Activated CD4-positive, alpha-beta T cell treated with anti-CD3 and anti-CD28 coated beads, Interleukin-2, amount 50 U/mL, for 4 hours (primary cell): ENCODE results near the gene RAB3D.
"Not testable (repeated sequence)": the region's sequence is repeated elsewhere in the genome, so short reads cannot be mapped to it uniquely, and the experiment has no call there.

Experiments
- DNase-seq, 2 experiments: peaks; one replicate each; pipeline ENCODE4 v3.0.0-alpha.2; 2020

Gene RAB3D, protein sequence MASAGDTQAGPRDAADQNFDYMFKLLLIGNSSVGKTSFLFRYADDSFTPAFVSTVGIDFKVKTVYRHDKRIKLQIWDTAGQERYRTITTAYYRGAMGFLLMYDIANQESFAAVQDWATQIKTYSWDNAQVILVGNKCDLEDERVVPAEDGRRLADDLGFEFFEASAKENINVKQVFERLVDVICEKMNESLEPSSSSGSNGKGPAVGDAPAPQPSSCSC

DNA sequence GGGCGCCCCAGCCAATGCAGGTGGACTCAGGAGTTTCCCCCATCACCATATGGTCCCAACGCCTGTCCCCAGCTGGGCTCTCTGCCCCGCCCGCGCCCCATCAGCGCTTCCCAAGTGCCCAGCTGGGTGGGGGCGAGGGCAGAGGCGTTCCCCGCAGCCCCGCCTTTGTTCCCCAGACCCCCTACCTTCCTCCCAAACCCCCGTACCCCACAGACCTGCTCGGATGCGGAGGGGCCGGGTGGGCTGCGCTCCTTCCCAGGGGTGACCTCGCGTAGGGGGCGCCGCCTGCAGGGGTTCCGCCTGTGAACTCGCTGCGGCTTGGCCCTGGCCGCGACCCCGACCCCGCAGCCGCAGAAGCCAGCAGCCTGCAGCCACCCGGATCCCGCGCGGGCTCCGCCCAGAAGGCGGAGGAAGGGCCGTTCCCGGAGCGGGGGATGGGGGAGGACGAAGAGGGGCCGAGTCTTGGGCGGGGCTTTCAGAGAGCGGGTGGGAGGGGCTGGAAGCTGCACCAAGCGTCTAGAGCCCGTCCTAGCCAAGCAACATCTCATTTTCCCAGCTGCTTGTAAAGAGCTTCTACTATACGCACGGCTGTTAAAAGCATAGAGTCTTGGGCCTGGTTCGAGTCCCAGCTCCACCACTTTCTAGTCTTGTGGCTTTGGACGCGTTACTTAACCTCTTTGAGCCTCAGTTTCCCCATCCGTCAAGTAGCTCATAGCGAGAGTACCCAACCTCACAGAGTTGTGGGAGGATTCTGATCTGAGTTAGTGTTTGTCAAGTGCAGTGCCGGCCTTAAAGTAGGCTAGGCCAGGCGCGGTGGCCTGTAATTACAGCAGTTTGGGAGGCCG, at the start of gene RAB3D:
Gene RAB3D (minus strand): TSS at position 404 of the 845 bp plus-strand sequence. CDS start 2,258 bp downstream, outside the sequence.
- DNase-seq, result peak; percentile 73 to 75

DNA sequence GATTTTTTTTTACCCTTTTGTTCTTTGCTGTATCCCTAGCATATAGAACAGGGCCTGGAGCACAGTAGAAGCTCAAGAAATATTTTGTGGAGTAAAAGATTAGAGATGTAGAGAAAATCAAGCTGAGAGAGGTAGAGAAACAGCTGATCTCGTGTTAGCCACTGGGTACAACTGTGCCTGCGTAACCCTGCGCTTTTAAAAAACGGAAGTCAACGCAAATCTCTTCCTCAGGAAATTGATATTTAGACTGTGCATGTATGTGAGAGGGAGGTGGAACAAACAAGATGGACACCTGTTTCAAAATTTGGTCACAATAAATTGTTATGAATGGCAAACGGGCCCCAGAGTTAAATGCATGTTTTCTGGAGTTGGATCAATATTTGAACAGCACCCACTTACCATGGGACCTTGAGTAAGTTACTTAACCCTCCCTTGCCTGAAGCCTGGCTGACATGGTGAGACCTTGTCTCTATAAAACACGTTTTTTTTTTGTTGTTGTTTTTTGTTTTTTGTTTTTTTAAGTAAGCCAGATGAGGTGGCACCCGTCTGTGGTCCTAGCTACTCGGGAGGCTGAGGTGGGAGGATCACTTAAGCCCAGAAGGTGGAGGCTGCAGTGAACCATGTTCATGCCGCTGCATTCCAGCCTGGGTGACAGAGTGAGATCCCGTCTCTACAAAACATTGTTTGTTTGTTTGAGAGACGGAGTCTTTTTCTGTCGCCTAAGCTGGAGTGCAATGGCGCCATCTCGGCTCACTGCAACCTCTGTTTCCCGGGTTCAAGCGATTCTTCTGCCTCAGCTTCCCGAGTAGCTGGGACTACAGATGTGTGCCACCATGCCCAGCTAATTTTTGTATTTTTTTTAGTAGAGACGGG, 47.9 kb upstream of the RAB3D start:
- no peak for DNase-seq

DNA sequence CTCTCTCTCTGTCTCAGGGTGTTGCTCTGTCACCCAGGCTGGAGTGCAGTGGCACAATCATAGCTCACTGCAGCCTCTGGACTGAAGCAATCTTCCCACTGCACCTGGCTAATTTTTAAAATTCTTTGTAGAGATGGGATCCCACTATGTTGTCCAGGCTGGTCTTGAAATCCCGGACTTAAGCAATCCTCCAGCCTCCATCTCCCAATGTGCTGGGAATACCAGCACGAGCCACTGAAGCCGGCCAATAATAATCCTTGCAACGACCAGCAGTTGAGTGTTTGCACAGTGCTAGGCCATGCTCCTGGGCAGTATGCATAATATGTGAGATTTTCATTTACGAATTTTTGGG, 45.3 kb upstream of the RAB3D start:
- no peak for DNase-seq

DNA sequence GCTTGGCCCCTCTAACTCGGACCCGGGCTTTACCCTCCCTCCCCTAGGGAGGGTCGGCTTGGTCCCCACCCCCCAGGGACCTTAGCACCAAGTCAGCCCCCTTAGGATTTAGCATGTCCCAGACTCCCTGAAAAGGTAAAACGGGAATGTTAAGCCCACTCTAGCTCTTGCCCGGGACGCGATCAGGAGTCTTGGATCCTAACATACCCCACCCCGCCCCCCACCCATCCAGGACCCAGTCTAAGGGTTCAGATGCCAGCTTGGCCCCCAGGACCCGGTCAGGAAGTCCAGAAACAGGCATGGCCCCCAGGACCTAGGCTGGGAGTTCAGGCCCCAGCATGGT, 44.2 kb upstream of the RAB3D start:
- DNase-seq, result no peak

DNA sequence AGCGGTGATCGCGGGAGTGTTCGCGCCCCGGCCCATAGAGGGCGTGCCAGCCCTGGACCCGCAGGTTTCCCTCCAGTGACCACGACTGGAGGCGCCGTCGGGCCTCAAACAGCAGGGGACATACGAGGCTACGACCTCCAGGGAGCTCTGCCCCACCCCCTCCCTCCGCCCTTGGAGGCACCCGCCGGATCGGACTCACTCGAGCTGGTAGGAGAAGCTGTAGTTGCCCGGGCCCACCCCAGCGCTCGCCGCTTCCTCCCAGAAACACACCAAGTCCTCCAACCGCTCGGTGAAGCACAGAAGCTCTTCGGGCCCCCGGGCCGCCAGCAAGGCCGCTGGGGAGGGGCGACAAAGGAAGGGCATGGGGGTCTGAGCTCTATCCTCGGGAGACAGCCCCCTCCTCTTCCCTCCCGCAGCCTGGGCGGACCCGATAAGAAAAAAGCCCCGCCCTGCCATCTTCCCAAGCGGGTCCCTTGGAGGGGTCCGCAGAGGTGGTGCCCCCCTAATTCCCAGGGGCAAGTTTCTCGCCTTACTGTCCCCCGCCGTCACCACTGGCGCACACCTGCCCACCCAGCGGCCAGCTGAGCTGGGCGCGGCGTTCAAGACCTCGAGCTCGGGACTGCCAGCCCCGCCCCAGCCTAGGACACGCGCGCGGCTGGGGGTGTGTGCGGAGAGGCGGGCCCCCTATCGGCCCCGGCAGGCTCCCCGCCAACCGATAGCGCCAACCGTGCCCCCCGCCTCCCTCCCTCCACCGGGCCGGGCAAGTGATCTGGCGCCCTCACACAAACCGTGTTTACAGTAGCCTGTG, 43.6 kb upstream of the RAB3D start:
- peak in 1 of 2 experiments; percentile 16 for DNase-seq

DNA sequence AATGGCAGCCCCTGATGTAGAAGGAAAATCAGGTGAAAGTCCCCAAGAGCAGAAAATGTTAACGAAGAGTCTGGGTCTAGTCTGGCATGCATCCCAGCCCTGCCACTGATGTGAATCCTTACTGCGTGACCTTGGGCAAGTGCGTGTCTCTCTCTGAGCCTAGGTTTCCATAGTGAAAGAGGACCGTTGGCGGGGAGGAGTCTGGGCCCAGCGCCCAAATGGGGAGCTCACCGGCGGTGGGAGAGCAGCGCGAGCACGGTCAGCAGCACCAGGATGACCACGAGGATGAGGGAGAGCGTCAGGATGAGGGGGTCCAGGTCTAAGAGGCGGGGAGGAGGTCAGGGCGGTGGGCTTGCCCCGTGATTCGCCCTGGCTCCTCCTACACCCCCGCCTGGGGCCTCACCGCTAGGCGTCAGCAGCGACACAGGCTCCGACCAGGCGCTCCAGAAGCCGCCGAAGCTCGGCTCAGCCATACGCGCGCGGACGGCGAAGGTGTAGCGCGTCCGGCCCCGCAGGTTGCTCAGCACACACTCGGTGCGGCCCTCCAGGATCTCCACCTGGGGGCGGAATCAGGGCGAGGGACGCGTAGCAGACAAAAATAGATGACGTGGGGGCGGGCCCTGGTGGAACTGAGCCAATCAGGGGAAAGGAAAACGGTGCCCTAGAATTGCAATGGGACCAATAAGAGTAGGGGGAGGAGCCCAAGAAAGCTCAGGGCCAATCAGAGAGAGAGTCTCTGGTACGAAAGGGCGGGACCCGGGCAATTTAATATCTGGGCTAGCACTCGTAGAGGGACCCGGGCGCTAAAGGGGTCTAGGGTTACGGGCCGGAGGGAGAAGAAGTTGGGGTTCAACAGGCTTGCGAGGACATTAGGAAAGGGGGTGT, 41.4 kb upstream of the RAB3D start:
- peak; percentile 96 for DNase-seq

DNA sequence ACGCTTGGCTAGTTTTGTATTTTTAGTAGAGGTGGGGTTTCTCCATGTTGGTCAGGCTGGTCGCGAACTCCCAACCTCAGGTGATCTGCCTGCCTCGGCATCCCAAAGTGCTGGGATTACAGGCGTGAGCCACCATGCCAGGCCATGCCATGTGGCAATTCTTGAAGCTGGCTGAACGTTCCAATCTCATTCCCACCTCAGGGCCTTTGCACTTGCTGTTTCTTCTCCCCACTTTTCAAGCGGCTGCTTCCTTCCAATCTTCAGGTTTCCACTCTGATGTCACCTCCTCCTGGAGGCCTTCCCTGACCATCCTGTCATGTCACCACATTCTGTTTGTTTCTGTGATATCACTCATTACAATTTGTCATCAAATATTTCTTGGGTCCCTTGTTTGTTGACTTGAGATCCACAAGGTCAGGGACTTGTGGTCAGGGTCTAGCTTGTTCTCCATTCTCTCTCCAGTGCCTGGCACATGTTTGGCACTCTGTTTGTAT, 40.4 kb upstream of the RAB3D start:
- DNase-seq, result no peak

DNA sequence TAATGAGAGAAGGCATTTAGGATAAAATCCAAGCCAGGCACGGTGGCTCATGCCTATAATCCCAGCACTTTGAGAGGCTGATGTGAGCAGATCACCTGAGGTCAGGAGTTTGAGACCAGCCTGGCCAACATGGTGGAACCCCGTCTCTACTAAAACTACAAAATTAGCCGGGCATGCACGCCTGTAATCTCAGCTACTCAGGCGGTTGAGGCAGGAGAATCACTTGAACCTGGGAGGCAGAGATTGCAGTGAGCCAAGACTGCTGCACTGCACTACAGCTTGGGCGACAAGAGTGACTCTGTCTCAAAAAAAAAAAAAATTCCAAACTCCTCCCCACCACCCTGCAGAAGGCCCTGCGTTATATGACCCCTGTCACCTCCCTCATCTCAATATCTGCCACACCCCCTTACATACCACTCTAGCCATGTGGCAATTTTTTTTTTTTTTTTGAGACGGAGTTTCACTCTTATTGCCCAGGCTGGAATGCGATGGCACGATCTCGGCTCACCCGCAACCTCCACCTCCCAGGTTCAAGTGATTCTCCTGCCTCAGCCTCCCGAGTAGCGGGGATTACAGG, 39.9 kb upstream of the RAB3D start:
- not testable (repeated sequence) for DNase-seq

DNA sequence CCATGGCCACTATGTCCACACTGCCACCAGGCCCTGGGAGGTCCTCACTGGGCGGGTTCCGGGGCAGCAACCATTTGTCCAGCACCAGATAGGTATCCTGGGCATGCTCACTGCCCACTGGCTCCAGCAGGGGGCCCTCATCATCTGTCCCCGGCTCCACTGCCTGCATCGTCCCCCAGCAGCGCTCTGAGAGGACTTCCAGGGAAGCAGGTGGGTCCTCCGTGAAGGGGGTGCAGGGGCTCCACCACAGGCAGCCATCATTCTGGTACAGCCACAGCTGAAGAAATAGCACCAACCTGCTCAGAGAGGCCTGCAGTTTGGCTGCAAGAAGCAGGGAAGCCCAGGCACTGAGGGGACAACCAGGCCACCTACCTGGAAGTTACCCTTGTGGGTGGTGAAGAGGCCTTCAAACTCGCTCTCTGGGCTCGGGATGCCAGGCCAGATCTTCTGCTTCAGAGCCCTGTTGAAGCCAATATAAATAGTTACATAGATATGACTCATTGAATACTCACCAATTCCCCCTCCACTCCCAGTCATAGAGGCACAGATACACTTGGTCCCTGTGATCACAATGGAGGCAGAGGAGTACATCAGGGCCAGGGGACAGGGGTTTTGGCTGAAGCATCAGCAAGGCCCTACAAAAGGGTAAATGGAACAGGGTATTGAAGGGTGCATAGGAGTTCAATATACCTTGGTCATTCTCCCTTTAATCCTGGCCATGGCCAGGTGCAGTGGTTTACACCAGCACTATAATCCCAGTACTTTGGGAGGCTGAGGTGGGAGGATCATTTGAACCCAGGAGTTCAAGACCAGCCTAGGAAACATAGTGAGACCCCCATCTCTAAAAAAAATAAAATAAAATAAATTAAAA, 39.1 kb upstream of the RAB3D start:
- no peak for DNase-seq

DNA sequence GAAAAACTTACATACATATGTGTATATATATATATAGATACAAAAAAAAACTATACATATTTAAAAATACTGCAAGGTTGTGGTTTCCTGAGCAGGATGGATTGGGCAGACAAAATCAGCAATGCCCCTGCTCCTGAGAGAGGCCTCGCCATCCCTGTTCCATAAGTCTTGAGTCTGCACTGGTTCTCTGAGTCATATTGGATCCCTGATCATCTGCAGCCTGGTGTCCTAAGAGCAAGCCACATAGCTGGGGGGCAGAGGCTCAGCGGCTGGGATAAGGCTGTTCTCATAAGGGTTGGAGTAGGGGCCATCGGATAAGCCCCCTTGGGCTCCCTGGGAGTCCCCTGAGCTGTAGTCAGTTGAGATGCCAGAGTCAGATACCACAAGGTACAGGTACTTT, 38.3 kb upstream of the RAB3D start:
- DNase-seq, result no peak

DNA sequence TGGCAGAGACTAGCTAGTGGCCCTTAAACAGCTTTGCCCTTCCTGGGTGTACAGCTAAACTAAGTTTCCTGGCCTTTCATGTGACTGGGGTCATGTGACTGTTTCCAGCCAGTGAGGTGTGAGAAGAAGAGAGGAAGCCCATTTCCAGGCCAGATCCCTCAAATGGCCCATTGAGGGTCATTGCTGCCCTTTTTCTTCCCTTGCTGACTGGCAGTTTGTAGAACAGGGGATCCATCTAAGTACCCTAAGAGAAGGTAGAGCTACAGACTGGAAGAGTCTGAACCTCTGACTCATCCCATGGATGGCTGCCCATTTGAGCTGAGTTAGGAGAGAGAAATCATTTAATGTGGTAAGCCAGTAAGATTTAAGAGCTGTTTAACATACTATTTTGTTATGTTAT, 37.8 kb upstream of the RAB3D start:
- DNase-seq, result no peak

DNA sequence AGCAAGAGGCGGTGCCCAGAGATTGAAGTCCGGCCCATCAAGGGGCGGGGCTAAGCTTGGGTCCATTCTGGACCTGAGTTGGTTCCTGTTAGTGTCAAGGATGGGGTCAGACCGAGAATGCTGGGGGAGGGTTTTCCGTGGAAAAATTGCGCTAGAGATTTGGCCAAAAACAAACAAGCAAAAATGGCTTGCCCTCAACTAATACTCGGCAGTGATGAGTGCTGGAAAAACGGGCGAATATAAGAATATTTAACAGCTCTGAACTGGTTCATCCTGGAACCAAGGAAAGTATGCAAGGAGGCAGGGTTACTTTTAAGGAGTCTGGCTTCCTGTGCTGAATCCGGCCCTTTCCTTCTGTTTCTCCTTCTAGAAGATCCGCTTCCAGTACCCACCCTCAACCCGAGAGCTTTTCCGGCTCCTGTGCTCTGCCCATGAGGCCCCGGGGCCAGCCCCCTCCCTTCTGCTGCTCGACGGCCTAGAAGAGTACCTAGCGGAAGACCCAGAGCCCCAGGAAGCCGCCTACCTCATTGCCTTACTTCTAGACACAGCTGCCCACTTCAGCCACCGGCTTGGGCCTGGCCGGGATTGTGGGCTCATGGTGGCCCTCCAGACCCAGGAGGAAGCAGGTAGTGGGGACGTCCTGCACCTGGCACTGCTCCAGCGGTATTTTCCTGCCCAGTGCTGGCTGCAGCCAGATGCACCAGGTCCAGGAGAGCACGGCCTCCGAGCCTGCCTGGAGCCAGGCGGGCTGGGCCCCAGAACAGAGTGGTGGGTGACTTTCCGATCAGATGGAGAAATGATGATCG, 35.9 kb upstream of the RAB3D start:
- DNase-seq, result peak; percentile 57 to 62

DNA sequence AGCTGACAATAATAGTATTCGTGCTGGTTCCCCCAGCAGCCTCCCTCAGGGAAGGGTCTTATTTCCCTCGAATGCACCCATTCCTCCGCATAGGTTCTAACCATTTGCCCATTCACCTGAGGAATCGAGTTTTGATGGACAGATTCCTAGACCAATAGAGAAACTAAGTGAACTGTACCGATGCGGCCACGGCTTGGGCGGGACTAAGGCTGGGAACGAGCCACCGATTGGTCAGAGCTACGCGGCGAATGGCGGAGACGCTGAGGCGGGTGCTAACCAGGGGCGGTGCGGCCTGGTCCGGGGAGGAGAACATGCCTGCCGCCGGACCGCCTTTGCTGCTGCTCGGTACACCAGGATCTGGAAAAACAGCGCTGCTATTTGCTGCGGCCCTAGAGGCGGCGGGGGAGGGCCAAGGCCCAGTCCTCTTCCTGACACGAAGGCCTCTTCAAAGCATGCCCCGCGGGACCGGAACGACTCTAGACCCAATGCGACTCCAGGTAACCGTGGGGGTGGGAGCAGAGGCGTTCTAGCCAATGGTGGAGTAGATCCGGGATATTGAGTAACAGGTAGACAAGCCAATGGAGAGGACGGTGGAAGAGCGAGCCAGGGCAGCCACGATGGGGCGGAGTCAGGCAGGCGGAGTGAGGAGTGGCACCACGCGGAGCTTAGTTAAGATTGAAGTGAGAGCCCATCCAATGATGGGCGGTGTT, 35.1 kb upstream of the RAB3D start, which contains the start of gene SWSAP1:
Gene SWSAP1 (plus strand): TSS at position 234 of the 710 bp plus-strand sequence. CDS start 15 bp downstream, at position 249.
- DNase-seq, result peak; percentile 96

DNA sequence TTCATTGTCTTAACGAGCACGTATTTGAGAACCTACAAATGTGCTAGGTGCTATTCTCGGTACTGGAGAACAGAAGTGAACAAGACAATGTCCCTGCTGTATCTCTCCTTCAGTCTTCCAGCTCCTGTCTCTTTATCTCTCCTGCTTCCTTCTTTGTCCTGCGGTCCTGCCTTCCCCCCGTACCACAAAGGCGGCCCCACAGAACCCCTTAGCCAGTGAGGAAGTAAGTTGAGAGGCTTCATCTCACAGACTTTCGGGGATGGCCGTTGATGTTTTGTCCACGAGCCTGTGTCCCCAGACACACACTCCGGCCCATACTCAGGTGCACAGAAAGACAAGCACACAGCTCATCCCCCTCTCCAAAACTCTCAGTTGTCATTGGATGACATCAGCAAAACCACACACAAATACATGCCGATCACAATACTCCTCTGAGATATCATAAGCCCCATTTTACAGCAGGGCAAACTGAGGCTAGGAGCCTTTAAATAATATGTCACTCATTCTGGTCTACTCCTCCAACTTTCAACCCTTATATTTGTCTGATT, 34.5 kb upstream of the RAB3D start:
- no peak for DNase-seq

DNA sequence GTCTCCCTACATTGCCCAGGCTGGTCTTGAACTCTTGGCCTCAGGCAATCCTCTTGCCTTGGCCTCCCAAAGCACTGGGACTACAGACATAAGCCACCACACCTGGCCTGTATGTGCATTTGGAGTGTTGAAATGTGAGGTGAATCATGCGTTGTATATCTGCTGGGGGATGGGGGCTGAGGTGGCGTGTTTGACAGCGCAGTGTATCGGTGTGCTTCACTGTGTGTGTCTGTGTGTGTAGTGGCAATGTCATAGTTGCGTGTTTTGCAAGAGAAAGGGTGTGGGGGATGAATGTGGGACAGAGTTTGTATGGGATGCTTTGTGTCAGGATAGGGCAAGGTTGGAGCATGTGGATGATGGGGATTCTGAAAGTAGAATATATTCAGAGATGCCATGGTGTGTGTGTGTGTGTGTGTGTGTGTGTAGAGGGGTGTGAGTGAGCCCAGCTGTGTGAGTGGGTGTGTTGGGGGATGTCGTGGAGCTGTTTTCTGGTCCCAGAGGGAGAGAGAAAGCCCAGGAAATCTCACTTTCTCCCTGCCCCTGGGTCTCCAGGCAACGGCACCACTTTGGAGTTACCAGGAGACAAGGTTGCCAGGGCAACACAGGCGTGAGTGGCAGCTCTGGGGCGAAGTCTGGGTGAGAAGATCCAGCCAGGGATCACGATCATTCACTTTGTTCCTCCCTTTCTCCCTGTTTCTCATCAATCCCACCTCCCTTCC, 33.9 kb upstream of the RAB3D start:
- no peak for DNase-seq

DNA sequence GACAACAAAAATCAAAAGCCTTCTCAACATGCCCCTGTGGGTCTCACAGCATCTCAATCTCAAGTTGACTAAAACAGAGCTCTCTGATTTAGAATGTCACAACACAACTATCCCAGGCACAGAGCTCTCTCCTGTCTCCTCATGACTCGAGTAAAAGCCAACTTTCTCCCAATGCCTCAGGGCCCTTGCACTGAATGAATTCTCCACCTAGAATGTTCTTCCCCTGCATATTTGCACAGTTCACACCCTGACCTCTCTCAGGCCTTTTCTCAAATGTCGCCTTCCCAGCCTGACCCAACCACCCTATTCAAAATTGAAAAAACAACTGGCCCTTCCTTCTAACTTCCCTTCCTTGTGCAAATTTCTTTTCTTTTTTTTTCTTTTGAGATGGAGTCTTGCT, 31.3 kb upstream of the RAB3D start:
- DNase-seq, result no peak

DNA sequence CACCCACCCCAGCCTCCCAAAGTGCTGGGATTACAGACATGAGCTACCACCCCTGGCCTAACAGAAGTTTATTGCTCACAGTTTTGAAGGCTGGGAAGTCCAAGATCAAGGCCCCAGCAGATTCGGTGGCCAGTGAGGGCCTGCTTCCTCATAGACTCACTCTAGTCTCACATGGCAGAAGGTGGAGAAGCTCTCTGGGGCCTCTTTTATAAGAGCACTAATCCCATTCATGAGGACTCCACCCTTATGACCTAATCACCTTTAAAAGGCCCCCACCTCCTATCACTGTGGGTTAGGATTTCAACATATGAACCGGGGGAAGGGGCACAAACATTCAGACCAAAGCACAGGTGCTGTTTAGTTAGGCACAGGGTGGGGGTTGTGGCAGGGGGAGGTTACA, 28.1 kb upstream of the RAB3D start:
- no peak for DNase-seq
